OCI-LY1 (cell line): ENCODE measurements around the gene ADO.
"Not testable (repeated sequence)": the region's sequence is repeated elsewhere in the genome, so short reads cannot be mapped to it uniquely, and the experiment has no call there.

Experiments used
- CTCF ChIP-seq: fragments of 200-600 bp; sonication (generic), shearing (Covaris generic); IDR thresholded peaks from 2 replicates; pipeline ENCODE4 v1.5.1; 2017; ENCODE audit warnings: mild to moderate bottlenecking, antibody characterized with exemption, low read length, moderate library complexity, mixed read lengths
- EZH2 ChIP-seq: fragments of 200-600 bp; sonication (generic), shearing (Covaris generic); IDR thresholded peaks from 2 replicates; pipeline ENCODE4 v1.8.0; 2017; ENCODE audit warnings: borderline replicate concordance, mixed run types, mild to moderate bottlenecking, antibody characterized with exemption, low read length, moderate library complexity, mixed read lengths

GRCh38 chr10:62788285-62788684 lies 16.2 kb upstream of the ADO start:
- TF ChIP-seq CTCF, EZH2: not testable (repeated sequence)
